Hepatocyte (in vitro differentiated cells): ENCODE results near the gene KRT32.

Source experiments
- CTCF ChIP-seq: fragments of 200-600 bp; sonication (generic); IDR thresholded peaks from 2 replicates; pipeline ENCODE4 v1.5.1; 2016; ENCODE audit warnings: antibody characterized with exemption, mild to moderate bottlenecking; ENCODE audit not compliant: poor library complexity
- EZH2phosphoT487 ChIP-seq: fragments of 200-600 bp; sonication (generic); IDR thresholded peaks from one replicate; pipeline ENCODE4 v1.6.1; 2018; ENCODE audit warnings: antibody characterized with exemption, mild to moderate bottlenecking, low read depth, moderate library complexity; ENCODE audit not compliant: unreplicated experiment, severe bottlenecking

GRCh38 chr17:41416479-41416878, 50.7 kb downstream of the KRT32 start:
- TF ChIP-seq CTCF = no peak
- TF ChIP-seq EZH2phosphoT487 = no peak
